Stimulated activated CD4-positive, alpha-beta T cell treated with anti-CD3 and anti-CD28 coated beads, Interleukin-4, amount 100 ng/mL, for 4 hours (primary cell): Measurements from ENCODE around the gene CDH8.
"Not testable (repeated sequence)": the region's sequence is repeated elsewhere in the genome, so short reads cannot be mapped to it uniquely, and the experiment has no call there.

ENCODE experiments used
- DNase-seq, 2 experiments: peaks; one replicate each; pipeline ENCODE4 v3.0.0-alpha.2; 2020

CDH8 gene

GRCh38 chr16:61730997-61731396, 305.2 kb downstream of the CDH8 start:
- DNase-seq = no peak

GRCh38 chr16:61726701-61727100, 309.5 kb downstream of the CDH8 start:
- DNase-seq = no peak

GRCh38 chr16:61726125-61726524, 310.1 kb downstream of the CDH8 start:
- no peak for DNase-seq

- no peak for DNase-seq
Observed at GRCh38 chr16:61721544-61721943, 314.7 kb downstream of the CDH8 start.

- DNase-seq = no peak
Observed at GRCh38 chr16:61715393-61715792, 320.8 kb downstream of the CDH8 start.

GRCh38 chr16:61713787-61714186, 322.5 kb downstream of the CDH8 start:
- no peak for DNase-seq

GRCh38 chr16:61699640-61700039, 336.6 kb downstream of the CDH8 start:
- DNase-seq = not testable (repeated sequence)

GRCh38 chr16:61684541-61684940, 351.7 kb downstream of the CDH8 start:
- no peak for DNase-seq

- no peak for DNase-seq
Observed at GRCh38 chr16:61681673-61682072, 354.6 kb downstream of the CDH8 start.

- no peak for DNase-seq
Observed at GRCh38 chr16:61681124-61681523, 355.1 kb downstream of the CDH8 start.

GRCh38 chr16:61678182-61678581, 358.1 kb downstream of the CDH8 start:
- no peak for DNase-seq

GRCh38 chr16:61677776-61678175, 358.5 kb downstream of the CDH8 start:
- DNase-seq = no peak

- DNase-seq = no peak
Observed at GRCh38 chr16:61676740-61677139, 359.5 kb downstream of the CDH8 start.

GRCh38 chr16:61671161-61671560, 365.1 kb downstream of the CDH8 start:
- no peak for DNase-seq

- no peak for DNase-seq
Observed at GRCh38 chr16:61665512-61665911, 370.7 kb downstream of the CDH8 start.

- DNase-seq = no peak
Observed at GRCh38 chr16:61659936-61660335, 376.3 kb downstream of the CDH8 start.

- no peak for DNase-seq
Observed at GRCh38 chr16:61654962-61655361, 381.3 kb downstream of the CDH8 start.

- DNase-seq = no peak
Observed at GRCh38 chr16:61653544-61653943, 382.7 kb downstream of the CDH8 start.

- DNase-seq = no peak
Observed at GRCh38 chr16:61645561-61645960, 390.7 kb downstream of the CDH8 start.

- no peak for DNase-seq
Observed at GRCh38 chr16:61644736-61645135, 391.5 kb downstream of the CDH8 start.

GRCh38 chr16:61617219-61617783, 418.9 kb downstream of the CDH8 start:
- no peak for DNase-seq

- no peak for DNase-seq
Observed at GRCh38 chr16:61616088-61616487, 420.1 kb downstream of the CDH8 start.

GRCh38 chr16:61611847-61612491, 424.3 kb downstream of the CDH8 start:
- no peak for DNase-seq

GRCh38 chr16:61606581-61606980, 429.7 kb downstream of the CDH8 start:
- DNase-seq = no peak
